MM.1S (cell line): ENCODE data around the gene LRRC74B.
A peak's percentile ranks its signal among the peaks of the same experiment; 100 is the strongest.

Experiments
- DNase-seq: peaks from one replicate; pipeline ENCODE4 v3.0.0-alpha.2; 2015
- H2AFZ ChIP-seq: fragments of 300-600 bp; sonication (generic); 2 replicates; pipeline ENCODE4 v1.6.0; 2016; ENCODE audit warnings: antibody characterized with exemption, low read length
- H3F3A ChIP-seq: fragments of 300-600 bp; sonication (generic); 2 replicates; pipeline ENCODE4 v1.6.1; 2016; ENCODE audit warnings: mild to moderate bottlenecking, antibody characterized with exemption, low read length, moderate library complexity, mixed read lengths; ENCODE audit not compliant: insufficient read depth
- H3K27ac ChIP-seq: fragments of 300-600 bp; sonication (generic); 2 replicates; pipeline ENCODE4 v1.5.1; 2016; ENCODE audit warnings: mild to moderate bottlenecking, low read length
- H3K27me3 ChIP-seq: fragments of 300-600 bp; sonication (generic); replicated peaks from 2 replicates; pipeline ENCODE4 v1.6.0; 2016; ENCODE audit warnings: low read length; ENCODE audit not compliant: insufficient read depth
- H3K36me3 ChIP-seq: fragments of 300-600 bp; sonication (generic); replicated peaks from 2 replicates; pipeline ENCODE4 v1.6.1; 2016; ENCODE audit warnings: mild to moderate bottlenecking, low read length, mixed read lengths; ENCODE audit not compliant: insufficient read depth
- H3K4me1 ChIP-seq: fragments of 300-600 bp; sonication (generic); 2 replicates; pipeline ENCODE4 v1.6.1; 2016; ENCODE audit warnings: low read length, mixed read lengths
- H3K4me2 ChIP-seq: fragments of 300-600 bp; sonication (generic); 2 replicates; pipeline ENCODE4 v1.6.0; 2016; ENCODE audit warnings: low read depth, low read length
- H3K4me3 ChIP-seq: fragments of 300-600 bp; sonication (generic); 2 replicates; pipeline ENCODE4 v1.5.1; 2016; ENCODE audit warnings: low read length, mixed read lengths
- H3K79me2 ChIP-seq: fragments of 300-600 bp; sonication (generic); 2 replicates; pipeline ENCODE4 v1.6.1; 2016; ENCODE audit warnings: mixed run types, low read length, mixed read lengths
- H3K9ac ChIP-seq: fragments of 300-600 bp; sonication (generic); 2 replicates; pipeline ENCODE4 v1.6.1; 2016; ENCODE audit warnings: low read length, mixed read lengths
- H3K9me2 ChIP-seq: fragments of 300-600 bp; sonication (generic); replicated peaks from 2 replicates; pipeline ENCODE4 v1.6.1; 2016; ENCODE audit warnings: mild to moderate bottlenecking, low read length, mixed read lengths; ENCODE audit not compliant: insufficient read depth
- H3K9me3 ChIP-seq: fragments of 300-600 bp; sonication (generic); replicated peaks from 2 replicates; pipeline ENCODE4 v1.6.1; 2016; ENCODE audit warnings: mild to moderate bottlenecking, low read length, mixed read lengths; ENCODE audit not compliant: insufficient read depth
- H4K20me1 ChIP-seq: fragments of 300-600 bp; sonication (generic); 2 replicates; pipeline ENCODE4 v1.6.1; 2016; ENCODE audit warnings: mild to moderate bottlenecking, low read length, moderate library complexity, mixed read lengths; ENCODE audit not compliant: insufficient read depth
- EZH2 ChIP-seq: fragments of 300-600 bp; sonication (generic); optimal IDR thresholded peaks from 2 replicates; pipeline ENCODE3; 2017; ENCODE audit warnings: low read depth, mild to moderate bottlenecking, antibody characterized with exemption, low read length, mixed read lengths
- EZH2phosphoT487 ChIP-seq: fragments of 300-600 bp; sonication (generic); IDR thresholded peaks from 2 replicates; pipeline ENCODE4 v1.6.1; 2018; ENCODE audit warnings: antibody characterized with exemption, low read length
- TF ChIP-seq, protein P1 (sequence below): fragments of 300-600 bp; sonication (generic); IDR thresholded peaks from 2 replicates; pipeline ENCODE4 v1.5.1; 2016; ENCODE audit warnings: antibody characterized with exemption, low read length, mixed read lengths

LRRC74B gene

GRCh38 chr22:21000207-21000986 is 45.3 kb upstream of the LRRC74B start:
- Histone ChIP-seq H3K4me2 (peak overlapping the region; percentile 100), H3K27ac (no peak overlapping the region), H3K9ac (peak overlapping the region; percentile 95), H3K79me2 (peaks cover 21% of the 10 kb centered on the region), H3K36me3 (no peaks in the 10 kb centered on the region), H3K4me1 (peaks cover 9% of the 10 kb centered on the region; the same call in 1 of the 2 replicates), H2AFZ (no peak overlapping the region), H3K9me3 (no peaks in the 10 kb centered on the region), H3F3A (peaks cover 16% of the 10 kb centered on the region), H3K4me3 (peak overlapping the region; percentile 91), H3K27me3 (no peaks in the 10 kb centered on the region), H3K9me2 (no peaks in the 10 kb centered on the region), H4K20me1 (no peaks in the 10 kb centered on the region)
- TF ChIP-seq EZH2phosphoT487, result no peak
- TF ChIP-seq, protein P1, sequence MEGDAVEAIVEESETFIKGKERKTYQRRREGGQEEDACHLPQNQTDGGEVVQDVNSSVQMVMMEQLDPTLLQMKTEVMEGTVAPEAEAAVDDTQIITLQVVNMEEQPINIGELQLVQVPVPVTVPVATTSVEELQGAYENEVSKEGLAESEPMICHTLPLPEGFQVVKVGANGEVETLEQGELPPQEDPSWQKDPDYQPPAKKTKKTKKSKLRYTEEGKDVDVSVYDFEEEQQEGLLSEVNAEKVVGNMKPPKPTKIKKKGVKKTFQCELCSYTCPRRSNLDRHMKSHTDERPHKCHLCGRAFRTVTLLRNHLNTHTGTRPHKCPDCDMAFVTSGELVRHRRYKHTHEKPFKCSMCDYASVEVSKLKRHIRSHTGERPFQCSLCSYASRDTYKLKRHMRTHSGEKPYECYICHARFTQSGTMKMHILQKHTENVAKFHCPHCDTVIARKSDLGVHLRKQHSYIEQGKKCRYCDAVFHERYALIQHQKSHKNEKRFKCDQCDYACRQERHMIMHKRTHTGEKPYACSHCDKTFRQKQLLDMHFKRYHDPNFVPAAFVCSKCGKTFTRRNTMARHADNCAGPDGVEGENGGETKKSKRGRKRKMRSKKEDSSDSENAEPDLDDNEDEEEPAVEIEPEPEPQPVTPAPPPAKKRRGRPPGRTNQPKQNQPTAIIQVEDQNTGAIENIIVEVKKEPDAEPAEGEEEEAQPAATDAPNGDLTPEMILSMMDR, result 0 out of 2 replicates have a peak, but pooled peaks have one; percentile 8
- DNase-seq, result no peak

- Histone ChIP-seq H3K36me3 (no peaks in the 10 kb centered on the region), H3F3A (peaks cover 16% of the 10 kb centered on the region), H3K4me2 (peak overlapping the region; percentile 100), H3K4me1 (peaks cover 9% of the 10 kb centered on the region; the same call in 1 of the 2 replicates), H3K9me2 (no peaks in the 10 kb centered on the region), H2AFZ (peak overlapping the region; percentile 84), H3K79me2 (peaks cover 21% of the 10 kb centered on the region), H3K27ac (peak overlapping the region; percentile 97), H3K9me3 (no peaks in the 10 kb centered on the region), H3K9ac (peak overlapping the region; percentile 95), H3K27me3 (no peaks in the 10 kb centered on the region), H4K20me1 (no peaks in the 10 kb centered on the region), H3K4me3 (peak overlapping the region; percentile 91)
- no peak for DNase-seq
- TF ChIP-seq, protein P1, result no peak
- TF ChIP-seq EZH2phosphoT487 (no peak), EZH2 (no peak)
Observed at GRCh38 chr22:21000987-21001600, 44.7 kb upstream of the LRRC74B start.

DNA sequence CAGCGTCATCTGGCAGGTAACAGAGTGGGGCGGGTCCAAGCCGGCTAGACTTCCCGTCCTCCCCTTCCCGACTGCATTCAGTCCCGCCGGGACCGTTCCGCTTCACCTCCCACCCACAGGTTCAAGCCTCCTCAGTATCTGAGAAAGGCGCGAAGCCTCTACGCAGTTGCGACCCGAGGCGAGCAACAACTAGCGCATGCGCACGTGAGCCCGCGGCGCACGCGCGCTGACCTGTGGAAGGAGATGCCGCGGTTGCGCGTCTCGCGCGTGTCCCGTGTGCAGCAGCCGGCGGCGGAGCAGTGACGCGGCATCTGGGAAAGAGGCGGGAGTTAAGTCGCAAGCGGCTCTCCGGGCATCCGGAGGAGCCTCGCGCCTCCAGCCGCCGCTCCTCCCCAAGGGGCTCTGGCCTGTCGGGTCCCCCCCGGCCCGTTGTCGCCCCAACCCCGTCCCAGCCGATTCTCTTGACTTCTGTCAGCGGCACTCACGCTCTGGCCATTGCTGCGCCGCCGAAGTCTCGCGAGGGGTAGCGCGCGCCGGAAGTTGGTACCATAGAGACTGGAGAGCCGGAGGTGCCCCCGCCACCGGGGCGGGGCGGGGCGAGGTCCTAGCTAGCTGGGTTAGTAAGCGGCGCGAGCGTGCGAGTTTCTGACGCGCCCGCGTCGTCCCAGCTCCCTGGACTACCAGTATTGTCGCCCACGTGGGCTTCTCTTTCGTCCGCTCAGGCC is 44.0 kb upstream of the LRRC74B start, which contains the start of gene THAP7:
Gene THAP7, minus strand, starts transcription at position 518 of the 725 bp plus-strand sequence. Its CDS starts 207 bp downstream, at position 311.
- H2AFZ ChIP-seq, result peak within 1 kb of the TSS; percentile 84
- DNase-seq, result peak; percentile 97
- H3K27ac ChIP-seq, result peak within 1 kb of the TSS; percentile 97
- H3K4me2 ChIP-seq, result peak within 1 kb of the TSS; percentile 100
- no peaks in the 10 kb centered on the region for H3K36me3 ChIP-seq
- no peaks in the 10 kb centered on the region for H3K9me3 ChIP-seq
- peak within 1 kb of the TSS; percentile 91 for H3K4me3 ChIP-seq
- H3K9me2 ChIP-seq, result no peaks in the 10 kb centered on the region
- H4K20me1 ChIP-seq, result no peaks in the 10 kb centered on the region
- peaks cover 21% of the 10 kb centered on the region for H3K79me2 ChIP-seq
- H3F3A ChIP-seq, result peaks cover 16% of the 10 kb centered on the region
- peaks cover 9% of the 10 kb centered on the region; the same call in 1 of the 2 replicates for H3K4me1 ChIP-seq
- H3K9ac ChIP-seq, result peak within 1 kb of the TSS; percentile 95
- peaks cover 4% of the 10 kb centered on the region for H3K27me3 ChIP-seq
- TF ChIP-seq EZH2 (no peak), EZH2phosphoT487 (no peak)
- TF ChIP-seq, protein P1, result no peak
